ENCODE measurements around the gene P4HB.

Gene P4HB

GRCh38 chr17:81858967-81859905 lies 1.1 kb downstream of the P4HB start:
- peak overlapping the region; percentile 73 to 92 for H3K27ac ChIP-seq
- TF ChIP-seq CTCF (IDR thresholded peaks at IDR 0.05): no peak
- DNase-seq (ENCODE audit: low spot score): no peak
- peak overlapping the region; percentile 85 for H3K4me3 ChIP-seq

- no peak for TF ChIP-seq CTCF (IDR thresholded peaks at IDR 0.05)
- DNase-seq (ENCODE audit: low spot score): no peak
- no peak overlapping the region for H3K27ac ChIP-seq
- peak overlapping the region; percentile 85 for H3K4me3 ChIP-seq
Measured at GRCh38 chr17:81858170-81858966, 2.0 kb downstream of the P4HB start.

- DNase-seq (ENCODE audit: low spot score): no peak
- H3K27ac ChIP-seq: no peak overlapping the region
- no peak overlapping the region for H3K4me3 ChIP-seq
- TF ChIP-seq CTCF (IDR thresholded peaks at IDR 0.05): no peak
Measured at GRCh38 chr17:81854974-81855774, 5.2 kb downstream of the P4HB start.

- Histone ChIP-seq H3K27ac (no peak overlapping the region), H3K4me3 (no peak overlapping the region)
- no peak for TF ChIP-seq CTCF (IDR thresholded peaks at IDR 0.05)
- no peak for DNase-seq (ENCODE audit: low spot score)
Measured at GRCh38 chr17:81852237-81852636, 8.1 kb downstream of the P4HB start.

GRCh38 chr17:81851423-81851822 lies 8.9 kb downstream of the P4HB start:
- Histone ChIP-seq H3K4me3 (no peak overlapping the region), H3K27ac (no peak overlapping the region)
- DNase-seq (ENCODE audit: low spot score): no peak
- TF ChIP-seq CTCF (IDR thresholded peaks at IDR 0.05): no peak

GRCh38 chr17:81849457-81849856 lies 10.9 kb downstream of the P4HB start:
- Histone ChIP-seq H3K27ac (no peak overlapping the region), H3K4me3 (no peak overlapping the region)
- TF ChIP-seq CTCF (IDR thresholded peaks at IDR 0.05): no peak
- no peak for DNase-seq (ENCODE audit: low spot score)
